Ovary (tissue), 3 donors: ENCODE data around the gene ANKRD1.
"Not testable (repeated sequence)": the region's sequence is repeated elsewhere in the genome, so short reads cannot be mapped to it uniquely, and the experiment has no call there.

Experiments used
- CTCF ChIP-seq, 3 donors: fragments of 450-650 bp in 2 of 3; fragments of 200-600 bp in 1 of 3; IDR thresholded peaks; one replicate each; pipeline versions ENCODE4 v1.5.1 to v1.8.0; 2016 to 2022; ENCODE audit warnings: antibody characterized with exemption in 3 of 3, mild to moderate bottlenecking in 1 of 3
- POLR2A ChIP-seq: fragments of 450-650 bp; IDR thresholded peaks from one replicate; pipeline ENCODE4 v1.6.1; 2017; ENCODE audit warnings: antibody characterized with exemption, mild to moderate bottlenecking, moderate library complexity
- donor health status: DM: no; HTN: no; CAD: no.

- TF ChIP-seq CTCF (IDR thresholded peaks at IDR 0.05); POLR2A: not testable (repeated sequence)
These were observed 22.1 kb upstream of the ANKRD1 start for GRCh38 chr10:90942980-90943379.
